OCI-LY3 (cell line): ENCODE results near the gene AKAP14.
"Not testable (repeated sequence)": the region's sequence is repeated elsewhere in the genome, so short reads cannot be mapped to it uniquely, and the experiment has no call there.

Experiments
- H2AFZ ChIP-seq: fragments of 200-600, 300-600 bp; shearing (Covaris generic); 2 replicates; pipeline ENCODE4 v1.6.0; 2014; ENCODE audit warnings: antibody characterized with exemption, low read depth, low read length
- H3K27ac ChIP-seq: fragments of 200-600, 300-600 bp; sonication (generic); 2 replicates; pipeline ENCODE4 v1.5.1; 2014; ENCODE audit warnings: mild to moderate bottlenecking, low read length, moderate library complexity, mixed read lengths
- H3K27me3 ChIP-seq: fragments of 200-600, 300-600 bp; sonication (generic); 2 replicates; pipeline ENCODE4 v1.6.1; 2014; ENCODE audit warnings: low read depth, low read length, mixed read lengths
- H3K36me3 ChIP-seq: fragments of 200-600, 300-600 bp; sonication (generic); replicated peaks from 2 replicates; pipeline ENCODE3; 2014; ENCODE audit warnings: low read depth, low read length, mixed read lengths
- H3K4me1 ChIP-seq: fragments of 300-600, 200-600 bp; sonication (generic); 2 replicates; pipeline ENCODE4 v1.6.1; 2014; ENCODE audit warnings: low read length, mixed read lengths
- H3K4me2 ChIP-seq: fragments of 200-600, 300-600 bp; sonication (generic); 2 replicates; pipeline ENCODE4 v1.6.1; 2014; ENCODE audit warnings: low read length, mixed read lengths
- H3K4me3 ChIP-seq: fragments of 300-600, 200-600 bp; sonication (generic); 2 replicates; pipeline ENCODE4 v1.5.1; 2014; ENCODE audit warnings: antibody characterized with exemption, mild to moderate bottlenecking, low read length, moderate library complexity
- H3K79me2 ChIP-seq: fragments of 300-600, 200-600 bp; shearing (Covaris generic); 2 replicates; pipeline ENCODE4 v1.6.1; 2014; ENCODE audit warnings: mild to moderate bottlenecking, low read length, mixed read lengths
- H3K9ac ChIP-seq: fragments of 300-600, 200-600 bp; shearing (Covaris generic); 2 replicates; pipeline ENCODE4 v1.6.0; 2014; ENCODE audit warnings: mild to moderate bottlenecking, low read length, moderate library complexity
- H3K9me3 ChIP-seq: fragments of 200-600, 300-600 bp; shearing (Covaris generic); 2 replicates; pipeline ENCODE4 v1.6.1; 2014; ENCODE audit warnings: low read length, mixed read lengths; ENCODE audit not compliant: insufficient read depth
- H4K20me1 ChIP-seq: fragments of 200-600, 300-600 bp; sonication (generic); 2 replicates; pipeline ENCODE4 v1.6.1; 2016; ENCODE audit warnings: low read length, mixed read lengths; ENCODE audit not compliant: insufficient read depth
- CTCF ChIP-seq: fragments of 200-600, 300-600 bp; sonication (generic); IDR thresholded peaks from 2 replicates; pipeline ENCODE4 v1.5.1; 2014; ENCODE audit warnings: antibody characterized with exemption, low read length, low read depth
- EZH2phosphoT487 ChIP-seq: fragments of 200-600 bp; shearing (Covaris generic); IDR thresholded peaks from 2 replicates; pipeline ENCODE4 v1.6.1; 2018; ENCODE audit warnings: antibody characterized with exemption, mixed run types, low read depth

Gene AKAP14

GRCh38 chrX:119880552-119881437 lies 14.9 kb upstream of the AKAP14 start:
- Histone ChIP-seq H2AFZ (no peak overlapping the region), H3K79me2 (peaks cover 2% of the 10 kb centered on the region; the same call in 1 of the 2 replicates), H3K36me3 (peaks cover 3% of the 10 kb centered on the region), H3K27ac (no peak overlapping the region; the same call in 1 of the 2 replicates), H3K4me2 (no peak overlapping the region), H3K4me1 (peaks cover 11% of the 10 kb centered on the region), H3K9me3 (no peaks in the 10 kb centered on the region), H3K27me3 (no peaks in the 10 kb centered on the region), H3K4me3 (no peak overlapping the region), H3K9ac (no peak overlapping the region), H4K20me1 (no peaks in the 10 kb centered on the region)
- TF ChIP-seq CTCF (peak; percentile 61), EZH2phosphoT487 (no peak)

GRCh38 chrX:119885554-119886428 lies 9.9 kb upstream of the AKAP14 start:
- H3K4me1 ChIP-seq = no peaks in the 10 kb centered on the region
- peak overlapping the region; percentile 24; the same call in 1 of the 2 replicates for H3K4me2 ChIP-seq
- no peak overlapping the region for H3K9ac ChIP-seq
- H3K27ac ChIP-seq = no peak overlapping the region
- H3K9me3 ChIP-seq = no peaks in the 10 kb centered on the region
- H3K36me3 ChIP-seq = no peaks in the 10 kb centered on the region
- no peaks in the 10 kb centered on the region for H3K27me3 ChIP-seq
- H2AFZ ChIP-seq = 0 out of 2 replicates have a peak overlapping the region, but pooled peaks have one; percentile 39
- no peak overlapping the region for H3K4me3 ChIP-seq
- TF ChIP-seq EZH2phosphoT487 = no peak
- TF ChIP-seq CTCF = no peak
- no peaks in the 10 kb centered on the region for H4K20me1 ChIP-seq
- no peaks in the 10 kb centered on the region for H3K79me2 ChIP-seq

- H3K36me3 ChIP-seq = no peaks in the 10 kb centered on the region
- no peaks in the 10 kb centered on the region for H3K9me3 ChIP-seq
- no peak overlapping the region for H3K4me2 ChIP-seq
- no peak for TF ChIP-seq CTCF
- TF ChIP-seq EZH2phosphoT487 = no peak
- H3K79me2 ChIP-seq = no peaks in the 10 kb centered on the region
- no peaks in the 10 kb centered on the region for H3K4me1 ChIP-seq
- H3K4me3 ChIP-seq = no peak overlapping the region
- H3K27me3 ChIP-seq = no peaks in the 10 kb centered on the region
- no peak overlapping the region for H3K27ac ChIP-seq
- H4K20me1 ChIP-seq = no peaks in the 10 kb centered on the region
- no peak overlapping the region for H3K9ac ChIP-seq
- H2AFZ ChIP-seq = no peak overlapping the region
These were observed 7.8 kb upstream of the AKAP14 start for GRCh38 chrX:119887721-119888425.

GRCh38 chrX:119890626-119891025 lies 5.1 kb upstream of the AKAP14 start:
- H3K9ac ChIP-seq, H3K4me3 ChIP-seq, H4K20me1 ChIP-seq, H3K79me2 ChIP-seq, H3K4me1 ChIP-seq, H3K4me2 ChIP-seq, H3K27me3 ChIP-seq, H3K27ac ChIP-seq, H2AFZ ChIP-seq, H3K9me3 ChIP-seq, H3K36me3 ChIP-seq: not testable (repeated sequence)

GRCh38 chrX:119891961-119892692 lies 3.6 kb upstream of the AKAP14 start:
- H2AFZ ChIP-seq, H3K4me2 ChIP-seq, H3K9ac ChIP-seq, H3K4me1 ChIP-seq, H4K20me1 ChIP-seq, H3K9me3 ChIP-seq, H3K27ac ChIP-seq, H3K27me3 ChIP-seq, H3K4me3 ChIP-seq, H3K36me3 ChIP-seq, H3K79me2 ChIP-seq: not testable (repeated sequence)
